Left forelimb (tissue), 1 donor: ENCODE measurements around the gene MAGI2.
"Not testable (repeated sequence)": the region's sequence is repeated elsewhere in the genome, so short reads cannot be mapped to it uniquely, and the experiment has no call there.

Experiments used
- DNase-seq: peaks from one replicate; pipeline ENCODE4 v3.0.0-alpha.2; 2018; ENCODE audit warnings: low spot score

MAGI2 gene

GRCh38 chr7:78023191-78023590 is 1430.3 kb downstream of the MAGI2 start:
- DNase-seq: no peak

GRCh38 chr7:78022165-78022564 is 1431.3 kb downstream of the MAGI2 start:
- DNase-seq: no peak

GRCh38 chr7:78020874-78021249 is 1432.6 kb downstream of the MAGI2 start:
- DNase-seq: no peak

GRCh38 chr7:78020136-78020873 is 1433.2 kb downstream of the MAGI2 start:
- no peak for DNase-seq

- DNase-seq: peak; percentile 92
Observed at GRCh38 chr7:78019447-78020135, 1433.9 kb downstream of the MAGI2 start.

GRCh38 chr7:78018641-78019446 is 1434.6 kb downstream of the MAGI2 start:
- peak; percentile 68 for DNase-seq

- DNase-seq: no peak
Observed at GRCh38 chr7:78017591-78018100, 1435.8 kb downstream of the MAGI2 start.

- DNase-seq: no peak
Observed at GRCh38 chr7:78015574-78016260, 1437.8 kb downstream of the MAGI2 start.

GRCh38 chr7:78014401-78014800 is 1439.1 kb downstream of the MAGI2 start:
- no peak for DNase-seq

- DNase-seq: no peak
Observed at GRCh38 chr7:78013386-78013785, 1440.1 kb downstream of the MAGI2 start.

GRCh38 chr7:78011642-78012041 is 1441.8 kb downstream of the MAGI2 start:
- DNase-seq: no peak

- DNase-seq: no peak
Observed at GRCh38 chr7:78007231-78007630, 1446.2 kb downstream of the MAGI2 start.

- DNase-seq: no peak
Observed at GRCh38 chr7:78006063-78006755, 1447.3 kb downstream of the MAGI2 start.

- DNase-seq: no peak
Observed at GRCh38 chr7:78002715-78003114, 1450.8 kb downstream of the MAGI2 start.

- no peak for DNase-seq
Observed at GRCh38 chr7:78002021-78002420, 1451.4 kb downstream of the MAGI2 start.

GRCh38 chr7:77999168-77999567 is 1454.3 kb downstream of the MAGI2 start:
- not testable (repeated sequence) for DNase-seq

GRCh38 chr7:77995717-77996116 is 1457.8 kb downstream of the MAGI2 start:
- no peak for DNase-seq

- DNase-seq: no peak
Observed at GRCh38 chr7:77993838-77994237, 1459.6 kb downstream of the MAGI2 start.

GRCh38 chr7:77991656-77992055 is 1461.8 kb downstream of the MAGI2 start:
- DNase-seq: no peak

GRCh38 chr7:77989981-77990566 is 1463.4 kb downstream of the MAGI2 start:
- DNase-seq: no peak

- DNase-seq: no peak
Observed at GRCh38 chr7:77985974-77986339, 1467.5 kb downstream of the MAGI2 start.
